MM.1S (cell line): ENCODE results near the gene SLC44A1.

Source experiments
- DNase-seq: peaks from one replicate; pipeline ENCODE4 v3.0.0-alpha.2; 2015
- H2AFZ ChIP-seq: fragments of 300-600 bp; sonication (generic); 2 replicates; pipeline ENCODE4 v1.6.0; 2016; ENCODE audit warnings: antibody characterized with exemption, low read length
- H3F3A ChIP-seq: fragments of 300-600 bp; sonication (generic); 2 replicates; pipeline ENCODE4 v1.6.1; 2016; ENCODE audit warnings: mild to moderate bottlenecking, antibody characterized with exemption, low read length, moderate library complexity, mixed read lengths; ENCODE audit not compliant: insufficient read depth
- H3K27ac ChIP-seq: fragments of 300-600 bp; sonication (generic); 2 replicates; pipeline ENCODE4 v1.5.1; 2016; ENCODE audit warnings: mild to moderate bottlenecking, low read length
- H3K27me3 ChIP-seq: fragments of 300-600 bp; sonication (generic); replicated peaks from 2 replicates; pipeline ENCODE4 v1.6.0; 2016; ENCODE audit warnings: low read length; ENCODE audit not compliant: insufficient read depth
- H3K36me3 ChIP-seq: fragments of 300-600 bp; sonication (generic); replicated peaks from 2 replicates; pipeline ENCODE4 v1.6.1; 2016; ENCODE audit warnings: mild to moderate bottlenecking, low read length, mixed read lengths; ENCODE audit not compliant: insufficient read depth
- H3K4me1 ChIP-seq: fragments of 300-600 bp; sonication (generic); 2 replicates; pipeline ENCODE4 v1.6.1; 2016; ENCODE audit warnings: low read length, mixed read lengths
- H3K4me2 ChIP-seq: fragments of 300-600 bp; sonication (generic); 2 replicates; pipeline ENCODE4 v1.6.0; 2016; ENCODE audit warnings: low read depth, low read length
- H3K4me3 ChIP-seq: fragments of 300-600 bp; sonication (generic); 2 replicates; pipeline ENCODE4 v1.5.1; 2016; ENCODE audit warnings: low read length, mixed read lengths
- H3K79me2 ChIP-seq: fragments of 300-600 bp; sonication (generic); 2 replicates; pipeline ENCODE4 v1.6.1; 2016; ENCODE audit warnings: mixed run types, low read length, mixed read lengths
- H3K9ac ChIP-seq: fragments of 300-600 bp; sonication (generic); 2 replicates; pipeline ENCODE4 v1.6.1; 2016; ENCODE audit warnings: low read length, mixed read lengths
- H3K9me2 ChIP-seq: fragments of 300-600 bp; sonication (generic); replicated peaks from 2 replicates; pipeline ENCODE4 v1.6.1; 2016; ENCODE audit warnings: mild to moderate bottlenecking, low read length, mixed read lengths; ENCODE audit not compliant: insufficient read depth
- H3K9me3 ChIP-seq: fragments of 300-600 bp; sonication (generic); replicated peaks from 2 replicates; pipeline ENCODE4 v1.6.1; 2016; ENCODE audit warnings: mild to moderate bottlenecking, low read length, mixed read lengths; ENCODE audit not compliant: insufficient read depth
- H4K20me1 ChIP-seq: fragments of 300-600 bp; sonication (generic); 2 replicates; pipeline ENCODE4 v1.6.1; 2016; ENCODE audit warnings: mild to moderate bottlenecking, low read length, moderate library complexity, mixed read lengths; ENCODE audit not compliant: insufficient read depth
- CTCF ChIP-seq: fragments of 300-600 bp; sonication (generic); IDR thresholded peaks from 2 replicates; pipeline ENCODE4 v1.5.1; 2016; ENCODE audit warnings: antibody characterized with exemption, low read length, mixed read lengths
- EZH2 ChIP-seq: fragments of 300-600 bp; sonication (generic); optimal IDR thresholded peaks from 2 replicates; pipeline ENCODE3; 2017; ENCODE audit warnings: low read depth, mild to moderate bottlenecking, antibody characterized with exemption, low read length, mixed read lengths
- EZH2phosphoT487 ChIP-seq: fragments of 300-600 bp; sonication (generic); IDR thresholded peaks from 2 replicates; pipeline ENCODE4 v1.6.1; 2018; ENCODE audit warnings: antibody characterized with exemption, low read length

Gene SLC44A1

GRCh38 chr9:105362470-105362869 is 118.0 kb downstream of the SLC44A1 start:
- 0 out of 2 replicates have a peak overlapping the region, but pooled peaks have one; percentile 3 for H3K4me3 ChIP-seq
- H3K4me2 ChIP-seq, result peak overlapping the region; percentile 47
- H4K20me1 ChIP-seq, result no peaks in the 10 kb centered on the region
- H3K27me3 ChIP-seq, result no peaks in the 10 kb centered on the region
- peak; percentile 65 for DNase-seq
- peaks cover 11% of the 10 kb centered on the region; the same call in 1 of the 2 replicates for H3K36me3 ChIP-seq
- H3K4me1 ChIP-seq, result peaks cover 50% of the 10 kb centered on the region
- H2AFZ ChIP-seq, result no peak overlapping the region
- H3K79me2 ChIP-seq, result peaks cover 38% of the 10 kb centered on the region
- peaks cover 19% of the 10 kb centered on the region for H3F3A ChIP-seq
- TF ChIP-seq EZH2phosphoT487 (no peak), CTCF (no peak), EZH2 (no peak)
- H3K9me3 ChIP-seq, result no peaks in the 10 kb centered on the region
- H3K9me2 ChIP-seq, result no peaks in the 10 kb centered on the region
- no peak overlapping the region for H3K9ac ChIP-seq
- peak overlapping the region; percentile 41; the same call in 1 of the 2 replicates for H3K27ac ChIP-seq

GRCh38 chr9:105363837-105364236 is 119.4 kb downstream of the SLC44A1 start:
- H3K9me2 ChIP-seq, result no peaks in the 10 kb centered on the region
- peaks cover 35% of the 10 kb centered on the region for H3K79me2 ChIP-seq
- H3K27me3 ChIP-seq, result no peaks in the 10 kb centered on the region
- no peak overlapping the region for H3K9ac ChIP-seq
- no peak overlapping the region for H3K27ac ChIP-seq
- DNase-seq, result no peak
- no peak overlapping the region for H3K4me2 ChIP-seq
- TF ChIP-seq EZH2 (no peak), EZH2phosphoT487 (no peak), CTCF (no peak)
- peaks cover 41% of the 10 kb centered on the region for H3K4me1 ChIP-seq
- H2AFZ ChIP-seq, result no peak overlapping the region
- H3K36me3 ChIP-seq, result peaks cover 11% of the 10 kb centered on the region; the same call in 1 of the 2 replicates
- peaks cover 10% of the 10 kb centered on the region for H3F3A ChIP-seq
- H3K4me3 ChIP-seq, result no peak overlapping the region
- no peaks in the 10 kb centered on the region for H3K9me3 ChIP-seq
- H4K20me1 ChIP-seq, result no peaks in the 10 kb centered on the region

GRCh38 chr9:105369911-105370310 is 125.5 kb downstream of the SLC44A1 start:
- Histone ChIP-seq H3K27ac (no peak overlapping the region), H3F3A (no peaks in the 10 kb centered on the region), H3K9me2 (no peaks in the 10 kb centered on the region), H3K4me2 (no peak overlapping the region), H4K20me1 (no peaks in the 10 kb centered on the region), H2AFZ (no peak overlapping the region), H3K27me3 (no peaks in the 10 kb centered on the region), H3K9me3 (no peaks in the 10 kb centered on the region), H3K36me3 (peaks cover 3% of the 10 kb centered on the region; the same call in 1 of the 2 replicates), H3K79me2 (no peaks in the 10 kb centered on the region), H3K4me1 (no peaks in the 10 kb centered on the region), H3K9ac (no peak overlapping the region), H3K4me3 (no peak overlapping the region)
- TF ChIP-seq EZH2 (no peak), EZH2phosphoT487 (no peak), CTCF (no peak)
- no peak for DNase-seq
